T-helper 1 cell treated with Interleukin-12 subunit alpha and Interleukin-12 subunit beta and Interleukin-4 antibody, amounts not matched to agents 30 μg/mL and 1 μg/mL, for 36 hours (primary cell): ENCODE measurements around the gene FLNB.

Source experiments
- H3K27ac Mint-ChIP-seq: one replicate; pipeline ENCODE4 v1.8.0; 2021; ENCODE audit warnings: mild to moderate bottlenecking, mixed read lengths
- H3K27me3 Mint-ChIP-seq: one replicate; pipeline ENCODE4 v1.8.0; 2021; ENCODE audit warnings: low read depth, mixed read lengths
- H3K36me3 Mint-ChIP-seq: one replicate; pipeline ENCODE4 v1.8.0; 2021; ENCODE audit warnings: low read depth, mixed read lengths
- H3K4me1 Mint-ChIP-seq: one replicate; pipeline ENCODE4 v1.8.0; 2021; ENCODE audit warnings: low read depth, mixed read lengths
- H3K4me3 Mint-ChIP-seq: one replicate; pipeline ENCODE4 v1.8.0; 2021; ENCODE audit warnings: mild to moderate bottlenecking, moderate library complexity, mixed read lengths
- H3K9me3 Mint-ChIP-seq: one replicate; pipeline ENCODE4 v1.8.0; 2021; ENCODE audit warnings: mixed read lengths

Gene FLNB

GRCh38 chr3:58183891-58184290, 175.7 kb downstream of the FLNB start:
- Mint-ChIP-seq H3K36me3 (no peaks in the 10 kb centered on the region), H3K9me3 (no peaks in the 10 kb centered on the region), H3K4me1 (peaks cover 6% of the 10 kb centered on the region), H3K27me3 (peaks cover 4% of the 10 kb centered on the region), H3K27ac (no peak overlapping the region), H3K4me3 (no peak overlapping the region)

GRCh38 chr3:58184309-58184981, 176.2 kb downstream of the FLNB start:
- Mint-ChIP-seq H3K4me3 (no peak overlapping the region), H3K9me3 (no peaks in the 10 kb centered on the region), H3K27me3 (peaks cover 4% of the 10 kb centered on the region), H3K36me3 (no peaks in the 10 kb centered on the region), H3K27ac (no peak overlapping the region), H3K4me1 (peaks cover 5% of the 10 kb centered on the region)

GRCh38 chr3:58184982-58185360, 176.7 kb downstream of the FLNB start:
- H3K9me3 Mint-ChIP-seq: no peaks in the 10 kb centered on the region
- peaks cover 4% of the 10 kb centered on the region for H3K27me3 Mint-ChIP-seq
- H3K4me1 Mint-ChIP-seq: peaks cover 5% of the 10 kb centered on the region
- no peak overlapping the region for H3K27ac Mint-ChIP-seq
- H3K36me3 Mint-ChIP-seq: no peaks in the 10 kb centered on the region
- no peak overlapping the region for H3K4me3 Mint-ChIP-seq

GRCh38 chr3:58188173-58188564, 179.9 kb downstream of the FLNB start:
- Mint-ChIP-seq H3K4me3 (no peak overlapping the region), H3K27me3 (peaks cover 5% of the 10 kb centered on the region), H3K4me1 (peaks cover 7% of the 10 kb centered on the region), H3K9me3 (no peaks in the 10 kb centered on the region), H3K36me3 (no peaks in the 10 kb centered on the region), H3K27ac (no peak overlapping the region)

GRCh38 chr3:58188921-58189451, 180.8 kb downstream of the FLNB start:
- H3K9me3 Mint-ChIP-seq: no peaks in the 10 kb centered on the region
- H3K36me3 Mint-ChIP-seq: no peaks in the 10 kb centered on the region
- no peak overlapping the region for H3K27ac Mint-ChIP-seq

GRCh38 chr3:58189691-58190090, 181.5 kb downstream of the FLNB start:
- peaks cover 5% of the 10 kb centered on the region for H3K27me3 Mint-ChIP-seq
- H3K9me3 Mint-ChIP-seq: no peaks in the 10 kb centered on the region
- H3K4me3 Mint-ChIP-seq: no peak overlapping the region
- H3K27ac Mint-ChIP-seq: no peak overlapping the region
- H3K4me1 Mint-ChIP-seq: peaks cover 7% of the 10 kb centered on the region
- no peaks in the 10 kb centered on the region for H3K36me3 Mint-ChIP-seq

More at GRCh38 chr3:58188921-58189451, 180.8 kb downstream of the FLNB start:
- H3K27me3 Mint-ChIP-seq: peaks cover 5% of the 10 kb centered on the region
- H3K4me1 Mint-ChIP-seq: peaks cover 7% of the 10 kb centered on the region
- no peak overlapping the region for H3K4me3 Mint-ChIP-seq

GRCh38 chr3:58190291-58190690, 182.1 kb downstream of the FLNB start:
- no peaks in the 10 kb centered on the region for H3K36me3 Mint-ChIP-seq
- peaks cover 5% of the 10 kb centered on the region for H3K27me3 Mint-ChIP-seq
- peaks cover 7% of the 10 kb centered on the region for H3K4me1 Mint-ChIP-seq
- no peak overlapping the region for H3K27ac Mint-ChIP-seq
- no peak overlapping the region for H3K4me3 Mint-ChIP-seq
- no peaks in the 10 kb centered on the region for H3K9me3 Mint-ChIP-seq

GRCh38 chr3:58190882-58191281, 182.7 kb downstream of the FLNB start:
- no peak overlapping the region for H3K4me3 Mint-ChIP-seq
- no peak overlapping the region for H3K27ac Mint-ChIP-seq
- H3K9me3 Mint-ChIP-seq: no peaks in the 10 kb centered on the region
- H3K36me3 Mint-ChIP-seq: no peaks in the 10 kb centered on the region
- peaks cover 7% of the 10 kb centered on the region for H3K4me1 Mint-ChIP-seq
- peaks cover 5% of the 10 kb centered on the region for H3K27me3 Mint-ChIP-seq

- Mint-ChIP-seq H3K27me3 (peaks cover 5% of the 10 kb centered on the region), H3K4me1 (peaks cover 7% of the 10 kb centered on the region), H3K4me3 (no peak overlapping the region), H3K9me3 (no peaks in the 10 kb centered on the region), H3K27ac (no peak overlapping the region), H3K36me3 (no peaks in the 10 kb centered on the region)
Observed at GRCh38 chr3:58191361-58191991, 183.3 kb downstream of the FLNB start.

- no peaks in the 10 kb centered on the region for H3K36me3 Mint-ChIP-seq
- H3K4me1 Mint-ChIP-seq: peaks cover 7% of the 10 kb centered on the region
- peaks cover 5% of the 10 kb centered on the region for H3K27me3 Mint-ChIP-seq
- no peaks in the 10 kb centered on the region for H3K9me3 Mint-ChIP-seq
- no peak overlapping the region for H3K27ac Mint-ChIP-seq
- H3K4me3 Mint-ChIP-seq: no peak overlapping the region
Observed at GRCh38 chr3:58192069-58192468, 183.8 kb downstream of the FLNB start.

- H3K36me3 Mint-ChIP-seq: no peaks in the 10 kb centered on the region
- peaks cover 2% of the 10 kb centered on the region for H3K4me1 Mint-ChIP-seq
- H3K4me3 Mint-ChIP-seq: no peak overlapping the region
- H3K27ac Mint-ChIP-seq: no peak overlapping the region
- peaks cover 5% of the 10 kb centered on the region for H3K27me3 Mint-ChIP-seq
- H3K9me3 Mint-ChIP-seq: no peaks in the 10 kb centered on the region
Observed at GRCh38 chr3:58193682-58194407, 185.6 kb downstream of the FLNB start.

GRCh38 chr3:58197588-58197987, 189.4 kb downstream of the FLNB start:
- Mint-ChIP-seq H3K4me1 (no peaks in the 10 kb centered on the region), H3K27me3 (peaks cover 5% of the 10 kb centered on the region), H3K27ac (no peak overlapping the region), H3K9me3 (no peaks in the 10 kb centered on the region), H3K36me3 (no peaks in the 10 kb centered on the region), H3K4me3 (no peak overlapping the region)

- Mint-ChIP-seq H3K36me3 (no peaks in the 10 kb centered on the region), H3K4me1 (no peaks in the 10 kb centered on the region), H3K4me3 (no peak overlapping the region), H3K27ac (no peak overlapping the region), H3K9me3 (no peaks in the 10 kb centered on the region), H3K27me3 (peaks cover 5% of the 10 kb centered on the region)
Observed at GRCh38 chr3:58198362-58198761, 190.1 kb downstream of the FLNB start.

GRCh38 chr3:58198804-58199203, 190.6 kb downstream of the FLNB start:
- H3K4me3 Mint-ChIP-seq: no peak overlapping the region
- peaks cover 5% of the 10 kb centered on the region for H3K27me3 Mint-ChIP-seq
- H3K9me3 Mint-ChIP-seq: no peaks in the 10 kb centered on the region
- H3K36me3 Mint-ChIP-seq: no peaks in the 10 kb centered on the region
- H3K27ac Mint-ChIP-seq: no peak overlapping the region
- H3K4me1 Mint-ChIP-seq: no peaks in the 10 kb centered on the region
